Stimulated activated CD8-positive, alpha-beta memory T cell treated with anti-CD3 and anti-CD28 coated beads, Interleukin-7, amount 100 ng/mL, for 1 hour (primary cell): ENCODE results near the gene EMC9.

Source experiments
- DNase-seq, 2 donors: peaks; one replicate each; pipeline ENCODE4 v3.0.0-alpha.2; 2020; ENCODE audit warnings: low read depth in 2 of 2

The EMC9 gene

GRCh38 chr14:24177041-24177825 is 35.8 kb upstream of the EMC9 start:
- DNase-seq = no peak

- no peak for DNase-seq
These were observed 35.2 kb upstream of the EMC9 start for GRCh38 chr14:24176599-24176998.

- DNase-seq = no peak
These were observed 31.5 kb upstream of the EMC9 start for GRCh38 chr14:24172871-24173281.

GRCh38 chr14:24172261-24172860 is 31.0 kb upstream of the EMC9 start:
- DNase-seq = no peak

- peak; percentile 51 to 53 for DNase-seq
These were observed 30.2 kb upstream of the EMC9 start, which contains the start of gene REC8 for GRCh38 chr14:24171422-24172260. Gene REC8 (plus strand): TSS chr14:24172080. CDS start chr14:24172553, 473 bp downstream.

GRCh38 chr14:24167469-24168114 is 26.2 kb upstream of the EMC9 start:
- no peak for DNase-seq

- DNase-seq = no peak
These were observed 24.4 kb upstream of the EMC9 start for GRCh38 chr14:24165785-24166184.

- no peak for DNase-seq
These were observed 23.2 kb upstream of the EMC9 start for GRCh38 chr14:24164518-24164991.

- no peak for DNase-seq
These were observed 20.7 kb upstream of the EMC9 start for GRCh38 chr14:24162093-24162492.

- peak; percentile 98 to 99 for DNase-seq
These were observed 19.7 kb upstream of the EMC9 start, which contains the start of gene IRF9 for GRCh38 chr14:24160850-24161804. Gene IRF9 (plus strand): TSS chr14:24161265. CDS start chr14:24162145, 880 bp downstream.

GRCh38 chr14:24160499-24160849 is 19.1 kb upstream of the EMC9 start:
- DNase-seq = no peak

- DNase-seq = no peak
These were observed 18.5 kb upstream of the EMC9 start for GRCh38 chr14:24159777-24160498.

- DNase-seq = no peak
These were observed 15.9 kb upstream of the EMC9 start for GRCh38 chr14:24157331-24157730.

GRCh38 chr14:24156840-24157239 is 15.4 kb upstream of the EMC9 start:
- DNase-seq = no peak

- DNase-seq = no peak
These were observed 13.7 kb upstream of the EMC9 start for GRCh38 chr14:24155100-24155499.

GRCh38 chr14:24151404-24152080 is 10.2 kb upstream of the EMC9 start:
- DNase-seq = no peak

- no peak for DNase-seq
These were observed 9.6 kb upstream of the EMC9 start for GRCh38 chr14:24150993-24151392.

- no peak for DNase-seq
These were observed 9.2 kb upstream of the EMC9 start for GRCh38 chr14:24150567-24150966.

- DNase-seq = no peak
These were observed 8.7 kb upstream of the EMC9 start for GRCh38 chr14:24150061-24150460.
